Vagina (tissue), 2 donors: ENCODE results near the gene HOXB4.

ENCODE experiments used
- CTCF ChIP-seq, 3 experiments: fragments of 450-650 bp in 2 of 3; fragments of 200-600 bp in 1 of 3; sonication (generic) in 1 of 3; IDR thresholded peaks; one replicate each; pipeline ENCODE4 v1.5.1; 2017 to 2019; ENCODE audit warnings: antibody characterized with exemption in 3 of 3, mild to moderate bottlenecking in 2 of 3, moderate library complexity in 2 of 3
- POLR2A ChIP-seq, 2 donors: fragments of 450-650 bp; IDR thresholded peaks; one replicate each; pipeline ENCODE4 v1.6.1; 2017; ENCODE audit warnings: antibody characterized with exemption in 2 of 2, mild to moderate bottlenecking in 2 of 2, moderate library complexity in 2 of 2

DNA sequence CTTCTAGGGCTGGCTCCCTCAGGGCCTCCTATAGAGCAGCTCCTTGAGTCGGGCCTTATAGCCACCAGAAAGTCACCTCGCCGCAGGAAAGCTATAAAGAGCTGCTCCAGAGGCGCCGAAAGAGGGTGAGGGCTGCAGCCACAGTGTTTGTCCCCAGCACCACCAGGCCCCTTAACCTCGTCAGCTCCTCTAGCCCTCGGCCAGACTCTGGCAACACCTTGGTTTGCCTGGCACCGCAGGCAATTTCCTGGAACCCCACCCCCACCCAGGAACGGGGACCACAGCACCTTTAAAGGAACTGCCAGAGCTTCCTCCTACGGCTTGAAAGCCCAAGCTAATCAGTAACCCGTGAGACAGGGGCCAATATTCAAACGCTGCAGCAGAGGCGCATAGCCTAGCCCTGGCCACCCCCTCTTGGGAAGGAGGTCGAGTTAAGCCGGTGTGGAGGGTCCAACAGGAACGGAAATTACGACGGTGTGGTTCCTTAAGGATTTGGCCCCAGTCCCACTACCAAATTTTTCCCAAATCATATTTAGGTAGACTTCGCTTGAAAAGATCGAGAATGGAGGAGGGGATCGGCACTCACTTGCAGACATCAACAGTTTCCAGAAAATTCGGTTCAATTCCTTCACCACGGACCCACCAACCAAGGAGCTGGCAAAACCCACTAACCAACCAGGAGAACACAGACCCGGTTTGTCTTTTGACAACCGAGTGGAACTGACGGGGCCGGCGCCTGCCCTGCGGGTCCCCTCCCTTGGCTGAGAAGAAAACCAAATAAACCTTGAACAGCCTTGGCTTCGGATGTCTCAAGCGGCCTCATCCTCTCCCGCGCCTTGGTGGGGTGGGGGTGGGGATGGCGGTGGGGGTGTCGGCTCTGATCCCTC lies 23.6 kb upstream of the HOXB4 start:
- TF ChIP-seq CTCF (IDR thresholded peaks at IDR 0.05) (no peak), POLR2A (IDR thresholded peaks at IDR 0.05) (no peak)
